Mesothelial cell of epicardium (in vitro differentiated cells): ENCODE measurements around the gene SH2D4B. TPM values are rescaled to one million over a fixed set of nuclear protein-coding genes. Genes with fewer than 3 reads are reported as not detected.
A peak's percentile ranks its signal among the peaks of the same experiment; 100 is the strongest.

ENCODE experiments used
- DNase-seq, 2 experiments: peaks; one replicate each; pipeline ENCODE4 v3.0.0; 2021; ENCODE audit warnings: low spot score in 2 of 2; ENCODE audit not compliant: unreplicated experiment in 2 of 2
- H3K27ac Mint-ChIP-seq: 2 replicates; pipeline ENCODE4 v1.8.0; 2021; ENCODE audit warnings: mixed read lengths
- H3K27me3 Mint-ChIP-seq: 2 replicates; pipeline ENCODE4 v1.8.0; 2021; ENCODE audit warnings: low read depth, mixed read lengths
- H3K36me3 Mint-ChIP-seq: 2 replicates; pipeline ENCODE4 v1.8.0; 2021; ENCODE audit warnings: mixed read lengths
- H3K4me1 Mint-ChIP-seq: 2 replicates; pipeline ENCODE4 v1.8.0; 2021; ENCODE audit warnings: mixed read lengths
- H3K4me3 Mint-ChIP-seq: 2 replicates; pipeline ENCODE4 v1.8.0; 2021; ENCODE audit warnings: mild to moderate bottlenecking, moderate library complexity, mixed read lengths
- H3K9me3 Mint-ChIP-seq: 2 replicates; pipeline ENCODE4 v1.8.0; 2021; ENCODE audit warnings: mixed read lengths
- CTCF ChIP-seq: fragments of 200-600 bp; sonication (generic); IDR thresholded peaks from one replicate; pipeline ENCODE4 v1.5.0; 2021; ENCODE audit warnings: antibody characterized with exemption; ENCODE audit not compliant: unreplicated experiment
- total RNA-seq: library from RNA; stranded (reverse); gene quantifications from 3 replicates; pipeline ENCODE4 v1.2.1, GENCODE V29; 2021

Gene SH2D4B
- total RNA-seq, 1 donor from 2014 or later, result 0.27 TPM

- no peaks in the 10 kb centered on the region for H3K36me3 Mint-ChIP-seq
- DNase-seq, result peak in 1 of 2 experiments; percentile 6
- TF ChIP-seq CTCF, result no peak
- peaks cover 10% of the 10 kb centered on the region for H3K4me1 Mint-ChIP-seq
- peaks cover 4% of the 10 kb centered on the region for H3K9me3 Mint-ChIP-seq
- no peak overlapping the region for H3K4me3 Mint-ChIP-seq
- no peak overlapping the region for H3K27ac Mint-ChIP-seq
- H3K27me3 Mint-ChIP-seq, result peaks cover 35% of the 10 kb centered on the region
Measured at GRCh38 chr10:80579849-80580637, 42.3 kb downstream of the SH2D4B start.

GRCh38 chr10:80580638-80581468 lies 43.2 kb downstream of the SH2D4B start:
- Mint-ChIP-seq H3K27ac (no peak overlapping the region), H3K36me3 (no peaks in the 10 kb centered on the region), H3K4me1 (peaks cover 10% of the 10 kb centered on the region), H3K9me3 (peaks cover 4% of the 10 kb centered on the region), H3K27me3 (peaks cover 31% of the 10 kb centered on the region), H3K4me3 (no peak overlapping the region)
- no peak for TF ChIP-seq CTCF
- DNase-seq, result no peak

GRCh38 chr10:80581469-80581835 lies 43.8 kb downstream of the SH2D4B start:
- H3K27ac Mint-ChIP-seq, result no peak overlapping the region
- H3K4me1 Mint-ChIP-seq, result peaks cover 10% of the 10 kb centered on the region
- H3K9me3 Mint-ChIP-seq, result peaks cover 4% of the 10 kb centered on the region
- TF ChIP-seq CTCF, result no peak
- H3K4me3 Mint-ChIP-seq, result no peak overlapping the region
- no peak for DNase-seq
- H3K36me3 Mint-ChIP-seq, result no peaks in the 10 kb centered on the region
- H3K27me3 Mint-ChIP-seq, result peaks cover 28% of the 10 kb centered on the region

DNA sequence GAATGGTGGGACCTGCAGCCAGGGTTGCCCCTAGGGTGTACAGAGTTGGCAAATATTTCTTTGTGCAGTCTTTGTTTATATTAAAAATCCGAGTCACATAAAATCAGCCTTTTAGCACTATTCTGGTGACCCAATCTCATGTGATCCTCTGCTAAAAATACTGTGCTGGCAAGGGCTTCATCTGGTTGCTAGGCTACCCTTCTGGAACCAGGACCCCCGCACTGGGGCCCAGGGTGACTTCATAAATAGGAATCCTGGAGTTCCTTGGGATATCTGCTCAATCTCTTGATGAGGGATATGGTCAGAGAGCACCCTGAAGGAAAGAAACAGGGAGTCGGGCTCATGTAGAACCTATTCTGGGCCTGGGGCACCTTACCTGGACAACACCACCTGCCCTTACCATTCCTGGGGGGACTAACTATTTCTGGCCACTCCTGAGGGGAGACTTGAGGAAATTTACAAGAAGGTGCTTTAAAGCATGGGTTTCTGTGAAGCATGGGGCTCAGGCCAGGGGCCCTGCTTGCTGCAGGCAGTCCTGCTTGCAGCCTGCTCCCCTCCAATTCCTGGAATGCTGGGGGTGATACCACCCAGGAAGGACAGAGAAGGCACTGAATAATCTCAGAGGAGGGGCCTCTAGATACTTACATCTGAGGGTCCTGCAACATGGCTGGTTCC lies 44.7 kb downstream of the SH2D4B start:
- H3K36me3 Mint-ChIP-seq, result no peaks in the 10 kb centered on the region
- peaks cover 24% of the 10 kb centered on the region for H3K27me3 Mint-ChIP-seq
- DNase-seq, result no peak
- no peak for TF ChIP-seq CTCF
- H3K4me3 Mint-ChIP-seq, result no peak overlapping the region
- H3K27ac Mint-ChIP-seq, result no peak overlapping the region
- peaks cover 3% of the 10 kb centered on the region for H3K9me3 Mint-ChIP-seq
- peaks cover 10% of the 10 kb centered on the region for H3K4me1 Mint-ChIP-seq

- Mint-ChIP-seq H3K27me3 (peaks cover 18% of the 10 kb centered on the region), H3K4me1 (peaks cover 10% of the 10 kb centered on the region), H3K27ac (no peak overlapping the region), H3K9me3 (peaks cover 10% of the 10 kb centered on the region), H3K36me3 (no peaks in the 10 kb centered on the region), H3K4me3 (no peak overlapping the region)
- DNase-seq, result no peak
- TF ChIP-seq CTCF, result no peak
Measured at GRCh38 chr10:80583685-80584084, 46.0 kb downstream of the SH2D4B start.
